ENCODE results near the gene ABCA2. TPM values are rescaled to one million over a fixed set of nuclear protein-coding genes. Genes with fewer than 3 reads are reported as not detected.

Gene ABCA2
- total and polyA plus RNA-seq, 9 of the 15 experiments (the other 6 are each of a cell fraction or from before 2014, with no cell fraction given): 0.69 to 16.3 (median 6.1) TPM; not detected in 2

- TF ChIP-seq, protein P1, sequence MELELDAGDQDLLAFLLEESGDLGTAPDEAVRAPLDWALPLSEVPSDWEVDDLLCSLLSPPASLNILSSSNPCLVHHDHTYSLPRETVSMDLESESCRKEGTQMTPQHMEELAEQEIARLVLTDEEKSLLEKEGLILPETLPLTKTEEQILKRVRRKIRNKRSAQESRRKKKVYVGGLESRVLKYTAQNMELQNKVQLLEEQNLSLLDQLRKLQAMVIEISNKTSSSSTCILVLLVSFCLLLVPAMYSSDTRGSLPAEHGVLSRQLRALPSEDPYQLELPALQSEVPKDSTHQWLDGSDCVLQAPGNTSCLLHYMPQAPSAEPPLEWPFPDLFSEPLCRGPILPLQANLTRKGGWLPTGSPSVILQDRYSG (tag; conservative IDR thresholded peaks at IDR 0.05; ENCODE audit: low read depth): no peak
- no peak for TF ChIP-seq SNRNP70 (optimal IDR thresholded peaks at IDR 0.05; ENCODE audit: low read depth, low read length)
- no peak for TF ChIP-seq ZNF347 (CRISPR knock-in tag; IDR thresholded peaks at IDR 0.05; ENCODE audit: low read depth)
- no peak for TF ChIP-seq CBX5 (IDR thresholded peaks at IDR 0.05; ENCODE audit: borderline replicate concordance, low read depth)
- TF ChIP-seq ZEB2 (IDR thresholded peaks at IDR 0.05): no peak
- TF ChIP-seq, protein P2, sequence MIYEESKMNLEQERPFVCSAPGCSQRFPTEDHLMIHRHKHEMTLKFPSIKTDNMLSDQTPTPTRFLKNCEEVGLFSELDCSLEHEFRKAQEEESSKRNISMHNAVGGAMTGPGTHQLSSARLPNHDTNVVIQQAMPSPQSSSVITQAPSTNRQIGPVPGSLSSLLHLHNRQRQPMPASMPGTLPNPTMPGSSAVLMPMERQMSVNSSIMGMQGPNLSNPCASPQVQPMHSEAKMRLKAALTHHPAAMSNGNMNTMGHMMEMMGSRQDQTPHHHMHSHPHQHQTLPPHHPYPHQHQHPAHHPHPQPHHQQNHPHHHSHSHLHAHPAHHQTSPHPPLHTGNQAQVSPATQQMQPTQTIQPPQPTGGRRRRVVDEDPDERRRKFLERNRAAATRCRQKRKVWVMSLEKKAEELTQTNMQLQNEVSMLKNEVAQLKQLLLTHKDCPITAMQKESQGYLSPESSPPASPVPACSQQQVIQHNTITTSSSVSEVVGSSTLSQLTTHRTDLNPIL (CRISPR knock-in tag; IDR thresholded peaks at IDR 0.05): no peak
- no peak for TF ChIP-seq HSF4 (CRISPR knock-in tag; IDR thresholded peaks at IDR 0.05; ENCODE audit: borderline replicate concordance)
- no peak for TF ChIP-seq ZNF655 (CRISPR knock-in tag; IDR thresholded peaks at IDR 0.05)
- TF ChIP-seq CCNT2 (IDR thresholded peaks at IDR 0.05; ENCODE audit: borderline replicate concordance, extremely low read depth, insufficient read length, low read depth, low read length): peak; percentile 41
- TF ChIP-seq ELF4 (CRISPR knock-in tag; IDR thresholded peaks at IDR 0.05): no peak
- peak; percentile 32; the same call in 1 of the 2 replicates for TF ChIP-seq USF2 (CRISPR knock-in tag; IDR thresholded peaks at IDR 0.05)
- TF ChIP-seq HEY1 (CRISPR knock-in tag; IDR thresholded peaks at IDR 0.05; ENCODE audit: borderline replicate concordance): no peak
- no peak for TF ChIP-seq FOXK2 (conservative IDR thresholded peaks at IDR 0.05 in 1 of 2, IDR thresholded peaks at IDR 0.05 in 1 of 2; ENCODE audit: low read depth in 2 of 2)
- TF ChIP-seq NKRF (IDR thresholded peaks at IDR 0.05; ENCODE audit: borderline replicate concordance): peak; percentile 95; the same call in 1 of the 2 replicates
- TF ChIP-seq, protein P3, sequence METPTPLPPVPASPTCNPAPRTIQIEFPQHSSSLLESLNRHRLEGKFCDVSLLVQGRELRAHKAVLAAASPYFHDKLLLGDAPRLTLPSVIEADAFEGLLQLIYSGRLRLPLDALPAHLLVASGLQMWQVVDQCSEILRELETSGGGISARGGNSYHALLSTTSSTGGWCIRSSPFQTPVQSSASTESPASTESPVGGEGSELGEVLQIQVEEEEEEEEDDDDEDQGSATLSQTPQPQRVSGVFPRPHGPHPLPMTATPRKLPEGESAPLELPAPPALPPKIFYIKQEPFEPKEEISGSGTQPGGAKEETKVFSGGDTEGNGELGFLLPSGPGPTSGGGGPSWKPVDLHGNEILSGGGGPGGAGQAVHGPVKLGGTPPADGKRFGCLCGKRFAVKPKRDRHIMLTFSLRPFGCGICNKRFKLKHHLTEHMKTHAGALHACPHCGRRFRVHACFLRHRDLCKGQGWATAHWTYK (CRISPR knock-in tag; IDR thresholded peaks at IDR 0.05): peak; percentile 34; the same call in 1 of the 2 replicates
- no peak for TF ChIP-seq U2AF2 (optimal IDR thresholded peaks at IDR 0.05; ENCODE audit: low read depth, low read length)
- no peak for TF ChIP-seq ZNF311 (CRISPR knock-in tag; IDR thresholded peaks at IDR 0.05)
- no peak for TF ChIP-seq HOXB6 (CRISPR knock-in tag; IDR thresholded peaks at IDR 0.05; ENCODE audit: borderline replicate concordance)
These were observed 35.8 kb downstream of the ABCA2 start, which contains the start of gene PAXX (continued) for GRCh38 chr9:136991993-136992818.
